ENCODE results near the gene APLNR. TPM values are rescaled to one million over a fixed set of nuclear protein-coding genes. Genes with fewer than 3 reads are reported as not detected.

The APLNR gene
- total and polyA plus RNA-seq, 10 of the 15 experiments (the other 5 are each of a cell fraction or from before 2014, with no cell fraction given), result 0.11 TPM; not detected in 9

GRCh38 chr11:57274904-57275498, 38.0 kb upstream of the APLNR start:
- H3K9ac ChIP-seq (ENCODE audit: control insufficient read depth, insufficient read depth, low read length), result no peak overlapping the region
- DNase-seq (ENCODE audit: low read depth, low spot score) (no peak), FAIRE-seq (no peak), ATAC-seq (no peak)
- CTCF ChIA-PET, result no interaction called here
- no peak overlapping the region for H3K4me3 ChIP-seq
- in situ Hi-C loops (cut with MboI) (loop anchor here (25.0 kb wide), 1 partner anchor 1338 kb away; the partner anchor contains the start of gene OR5I1), intact Hi-C loops (cut with micrococcal nuclease; ENCODE audit: unreplicated experiment) (no loop called here)
- no peaks in the 10 kb centered on the region for H4K20me1 ChIP-seq (ENCODE audit: control insufficient read depth, insufficient read depth)
- no peak overlapping the region for H3K4me2 ChIP-seq (ENCODE audit: control insufficient read depth, insufficient read depth)
- RAD21 ChIA-PET (ENCODE audit: unreplicated experiment), result no interaction called here
- no peaks in the 10 kb centered on the region for H3K79me2 ChIP-seq (ENCODE audit: control insufficient read depth, insufficient read depth, low read length)
- TF ChIP-seq, protein P1, sequence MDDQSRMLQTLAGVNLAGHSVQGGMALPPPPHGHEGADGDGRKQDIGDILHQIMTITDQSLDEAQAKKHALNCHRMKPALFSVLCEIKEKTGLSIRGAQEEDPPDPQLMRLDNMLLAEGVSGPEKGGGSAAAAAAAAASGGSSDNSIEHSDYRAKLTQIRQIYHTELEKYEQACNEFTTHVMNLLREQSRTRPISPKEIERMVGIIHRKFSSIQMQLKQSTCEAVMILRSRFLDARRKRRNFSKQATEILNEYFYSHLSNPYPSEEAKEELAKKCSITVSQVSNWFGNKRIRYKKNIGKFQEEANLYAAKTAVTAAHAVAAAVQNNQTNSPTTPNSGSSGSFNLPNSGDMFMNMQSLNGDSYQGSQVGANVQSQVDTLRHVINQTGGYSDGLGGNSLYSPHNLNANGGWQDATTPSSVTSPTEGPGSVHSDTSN (IDR thresholded peaks at IDR 0.05; ENCODE audit: insufficient replicate concordance, low read depth, low read length), result no peak
- H3K9me3 ChIP-seq (replicated peaks; ENCODE audit: control insufficient read depth, insufficient read depth, low read length), result no peaks in the 10 kb centered on the region; the same call in 2 of the 3 replicates
- peaks cover 0 to 5% of the 10 kb centered on the region in 2 experiments; a peak in 1 of 4 replicates for H3K27me3 ChIP-seq (replicated peaks in 1 of 2; ENCODE audit: control insufficient read depth in 2 of 2, insufficient read depth in 2 of 2, low read length in 1 of 2)
- BruUV-seq (replicated peaks), result no TSS peak
- H3K36me3 ChIP-seq (ENCODE audit: control insufficient read depth in 2 of 2, insufficient read depth in 2 of 2, low read length in 1 of 2), result no peaks in the 10 kb centered on the region
- 0% methylated on average over 1 of the region's 1 CpG for WGBS (ENCODE audit: insufficient coverage, insufficient replicate concordance, low lambda C conversion rate, missing lambda C conversion rate)
- SMC1A ChIA-PET (ENCODE audit: uncharacterized antibody, unreplicated experiment), result interaction anchor here (1.3 kb wide), 1 partner anchor 26 kb away, joined by 3 read pairs; no protein-coding TSS in a partner anchor
- H2AFZ ChIP-seq (ENCODE audit: control insufficient read depth, low read depth, low read length), result no peak overlapping the region
- POLR2A ChIA-PET, result no interaction called here
- no peaks in the 10 kb centered on the region for H3K4me1 ChIP-seq (ENCODE audit: control insufficient read depth, insufficient read depth, low read length)
- no peak overlapping the region for H3K27ac ChIP-seq (ENCODE audit: control insufficient read depth, insufficient read depth)

DNA sequence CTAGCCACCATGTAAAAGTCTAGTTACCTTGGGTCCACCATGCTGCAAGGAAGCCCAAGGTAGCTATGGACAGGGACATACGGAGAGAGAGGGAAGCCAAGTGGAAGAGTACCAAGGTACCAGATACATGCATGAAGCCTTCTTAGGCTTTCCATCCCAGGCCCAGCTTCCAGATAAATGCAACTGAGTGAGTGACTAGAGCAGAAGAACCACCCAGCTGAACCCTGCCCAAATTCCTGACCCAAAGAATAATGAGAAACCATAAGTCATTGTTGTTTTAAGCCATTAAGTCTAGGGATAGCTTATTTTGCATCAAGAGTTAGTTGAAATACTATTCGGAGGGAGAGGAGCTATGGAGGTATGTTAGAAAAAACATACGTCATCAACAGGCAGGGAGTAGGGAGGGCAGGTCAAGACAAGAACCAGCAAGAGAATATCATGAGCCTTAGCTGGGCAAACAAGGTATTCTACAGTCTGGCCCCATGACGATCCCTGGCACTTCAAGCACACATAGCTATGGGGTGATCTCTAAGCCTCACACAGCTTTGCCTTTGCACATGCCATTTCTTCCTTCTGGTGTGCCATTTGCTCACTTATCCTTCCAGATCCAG, 36.5 kb upstream of the APLNR start:
- ChIA-PET SMC1A (ENCODE audit: uncharacterized antibody, unreplicated experiment) (interaction anchor here (1.0 kb wide), 1 partner anchor 15 kb away, joined by 3 read pairs; no protein-coding TSS in a partner anchor), POLR2A (no interaction called here), RAD21 (ENCODE audit: unreplicated experiment) (interaction anchor here (1.4 kb wide), 1 partner anchor 24 kb away, joined by 3 read pairs; no protein-coding TSS in a partner anchor), CTCF (interaction anchor here (0.8 to 1.3 kb wide), 5 partner anchors 14 to 433 kb away, joined by 3 to 5 read pairs (median 3); no protein-coding TSS in a partner anchor)
- H2AFZ ChIP-seq (ENCODE audit: control insufficient read depth, low read depth, low read length), result no peak overlapping the region
- no peaks in the 10 kb centered on the region for H3K79me2 ChIP-seq (ENCODE audit: control insufficient read depth, insufficient read depth, low read length)
- no peaks in the 10 kb centered on the region; the same call in 2 of the 3 replicates for H3K9me3 ChIP-seq (replicated peaks; ENCODE audit: control insufficient read depth, insufficient read depth, low read length)
- ATAC-seq (no peak), FAIRE-seq (no peak), DNase-seq (ENCODE audit: low read depth, low spot score) (no peak)
- 22% methylated on average over 4 of the region's 4 CpGs for WGBS (ENCODE audit: insufficient coverage, insufficient replicate concordance, low lambda C conversion rate, missing lambda C conversion rate)
- intact Hi-C loops (cut with micrococcal nuclease; ENCODE audit: unreplicated experiment) (no loop called here), in situ Hi-C loops (cut with MboI) (loop anchor here (25.0 kb wide), 1 partner anchor 1336 kb away; the partner anchor contains the start of gene OR5I1)
- no peak overlapping the region for H3K9ac ChIP-seq (ENCODE audit: control insufficient read depth, insufficient read depth, low read length)
- H3K36me3 ChIP-seq (ENCODE audit: control insufficient read depth in 2 of 2, insufficient read depth in 2 of 2, low read length in 1 of 2), result no peaks in the 10 kb centered on the region
- no peaks in the 10 kb centered on the region for H3K4me1 ChIP-seq (ENCODE audit: control insufficient read depth, insufficient read depth, low read length)
- H3K4me3 ChIP-seq, result no peak overlapping the region
- no peak overlapping the region for H3K27ac ChIP-seq (ENCODE audit: control insufficient read depth, insufficient read depth)
- H3K4me2 ChIP-seq (ENCODE audit: control insufficient read depth, insufficient read depth), result no peak overlapping the region
- no peaks in the 10 kb centered on the region for H4K20me1 ChIP-seq (ENCODE audit: control insufficient read depth, insufficient read depth)
- H3K27me3 ChIP-seq (replicated peaks in 1 of 2; ENCODE audit: control insufficient read depth in 2 of 2, insufficient read depth in 2 of 2, low read length in 1 of 2), result peaks cover 0 to 5% of the 10 kb centered on the region in 2 experiments; a peak in 2 of 4 replicates
- no TSS peak for BruUV-seq (replicated peaks)
- TF ChIP-seq MTA3 (IDR thresholded peaks at IDR 0.05; ENCODE audit: borderline replicate concordance, low read length) (no peak), ESRRA (IDR thresholded peaks at IDR 0.05; ENCODE audit: low read length) (no peak), BCLAF1 (IDR thresholded peaks at IDR 0.05) (no peak), E2F4 (IDR thresholded peaks at IDR 0.05; ENCODE audit: low read depth, low read length) (no peak), SREBF2 (IDR thresholded peaks at IDR 0.05; ENCODE audit: low read length) (no peak)
- TF ChIP-seq, protein P2, sequence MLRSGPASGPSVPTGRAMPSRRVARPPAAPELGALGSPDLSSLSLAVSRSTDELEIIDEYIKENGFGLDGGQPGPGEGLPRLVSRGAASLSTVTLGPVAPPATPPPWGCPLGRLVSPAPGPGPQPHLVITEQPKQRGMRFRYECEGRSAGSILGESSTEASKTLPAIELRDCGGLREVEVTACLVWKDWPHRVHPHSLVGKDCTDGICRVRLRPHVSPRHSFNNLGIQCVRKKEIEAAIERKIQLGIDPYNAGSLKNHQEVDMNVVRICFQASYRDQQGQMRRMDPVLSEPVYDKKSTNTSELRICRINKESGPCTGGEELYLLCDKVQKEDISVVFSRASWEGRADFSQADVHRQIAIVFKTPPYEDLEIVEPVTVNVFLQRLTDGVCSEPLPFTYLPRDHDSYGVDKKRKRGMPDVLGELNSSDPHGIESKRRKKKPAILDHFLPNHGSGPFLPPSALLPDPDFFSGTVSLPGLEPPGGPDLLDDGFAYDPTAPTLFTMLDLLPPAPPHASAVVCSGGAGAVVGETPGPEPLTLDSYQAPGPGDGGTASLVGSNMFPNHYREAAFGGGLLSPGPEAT (IDR thresholded peaks at IDR 0.05; ENCODE audit: low read depth), result no peak
